PC-3 (cell line): ENCODE results near the gene PDIA6.

ENCODE experiments used
- CTCF ChIP-seq: fragments of 300-600 bp; sonication (generic); conservative IDR thresholded peaks from 2 replicates; pipeline ENCODE4 v1.5.1; 2017; ENCODE audit warnings: antibody characterized with exemption, low read depth, mild to moderate bottlenecking, low read length
- EZH2 ChIP-seq: fragments of 300-600 bp; sonication (generic); IDR thresholded peaks from one replicate; pipeline ENCODE4 v1.6.1; 2017; ENCODE audit warnings: antibody characterized with exemption, mild to moderate bottlenecking, low read length; ENCODE audit not compliant: unreplicated experiment
- EZH2phosphoT487 ChIP-seq: fragments of 300-600 bp; sonication (generic); IDR thresholded peaks from 2 replicates; pipeline ENCODE4 v1.6.1; 2018; ENCODE audit warnings: mild to moderate bottlenecking, antibody characterized with exemption, low read length, borderline replicate concordance

- TF ChIP-seq CTCF = no peak
- no peak for TF ChIP-seq EZH2phosphoT487
- no peak for TF ChIP-seq EZH2
These were observed 12.4 kb downstream of the PDIA6 start for GRCh38 chr2:10800163-10800562.
